CD4-positive, alpha-beta T cell treated with Interferon gamma for 1 hour (primary cell): Measurements from ENCODE around the gene HOXA3.

Experiments used
- DNase-seq: peaks from one replicate; pipeline ENCODE4 v3.0.0-alpha.2; 2020

HOXA3 gene

GRCh38 chr7:27154901-27155815 lies 2.8 kb upstream of the HOXA3 start:
- DNase-seq, result no peak

- DNase-seq, result no peak
Observed at GRCh38 chr7:27154369-27154768, 2.0 kb upstream of the HOXA3 start.

GRCh38 chr7:27153526-27153925 lies 1.1 kb upstream of the HOXA3 start:
- DNase-seq, result no peak

DNA sequence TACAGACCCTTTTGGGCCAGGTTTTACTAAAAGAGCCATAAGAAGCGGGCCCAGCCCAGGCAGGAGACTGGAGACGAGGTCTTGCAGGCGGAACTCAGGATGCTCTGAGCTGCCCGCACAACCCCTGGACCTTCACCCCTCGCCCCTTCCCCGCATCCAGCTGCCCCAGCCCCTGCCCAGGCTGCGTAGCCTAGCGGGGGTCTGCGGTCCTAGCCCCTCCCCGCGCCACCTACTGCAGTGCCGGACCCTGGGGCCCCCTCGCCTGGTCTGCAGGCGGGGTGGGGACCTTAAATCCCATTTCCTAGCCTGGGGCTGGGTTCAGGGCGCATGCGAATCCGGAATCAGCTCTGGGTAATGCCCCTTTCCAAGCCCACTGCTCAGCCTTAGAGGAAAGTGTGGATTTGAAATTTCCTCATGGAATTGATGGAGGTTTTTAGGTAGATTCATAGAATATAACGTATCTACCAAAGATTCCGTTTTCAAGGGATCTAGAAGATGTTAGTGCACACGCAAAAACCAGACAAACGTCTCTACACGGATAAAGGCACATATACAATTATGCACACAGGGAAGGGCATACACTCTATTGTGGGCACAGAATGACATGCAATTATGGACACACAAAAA lies 546 bp upstream of the HOXA3 start:
- DNase-seq, result no peak

GRCh38 chr7:27151341-27151930 lies 947 bp downstream of the HOXA3 start:
- no peak for DNase-seq

DNA sequence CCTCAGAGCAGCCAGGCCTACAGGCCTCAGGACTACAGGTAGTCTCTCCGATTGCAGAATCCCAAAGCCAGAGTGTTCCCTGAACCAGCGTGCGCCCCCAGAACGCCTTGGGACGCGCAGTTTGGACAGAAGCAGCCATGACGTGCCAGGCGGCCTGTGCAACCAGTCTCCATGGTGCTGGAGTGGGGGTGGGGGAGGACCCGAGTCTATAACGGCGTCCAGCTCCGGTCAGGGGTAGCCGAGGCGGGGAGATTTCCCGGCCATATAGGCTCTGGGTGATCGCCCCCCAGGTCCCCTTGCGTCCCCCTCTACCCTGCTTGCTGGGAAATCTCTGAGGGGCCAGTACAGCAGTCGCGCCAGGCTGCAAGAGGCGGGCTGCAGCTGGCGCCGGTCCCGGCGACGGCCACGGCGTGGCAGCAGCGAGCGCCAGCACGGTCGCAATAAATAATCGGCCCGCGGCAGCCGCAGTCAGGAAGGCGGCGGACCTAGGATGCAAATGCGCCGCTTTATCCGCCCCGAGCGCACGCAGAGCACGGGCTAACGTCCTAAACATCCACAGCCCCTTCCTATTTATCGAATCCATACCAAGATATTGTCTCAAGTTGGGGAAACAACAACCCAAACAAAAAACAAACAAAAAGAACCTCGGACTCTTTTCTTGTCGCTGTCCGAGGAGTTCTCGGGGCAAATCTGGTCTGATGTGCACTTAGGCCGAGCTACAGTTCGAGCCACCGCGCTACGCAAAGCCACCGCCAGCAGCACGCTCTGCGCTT lies 1.6 kb downstream of the HOXA3 start:
- peak; percentile 54 for DNase-seq

DNA sequence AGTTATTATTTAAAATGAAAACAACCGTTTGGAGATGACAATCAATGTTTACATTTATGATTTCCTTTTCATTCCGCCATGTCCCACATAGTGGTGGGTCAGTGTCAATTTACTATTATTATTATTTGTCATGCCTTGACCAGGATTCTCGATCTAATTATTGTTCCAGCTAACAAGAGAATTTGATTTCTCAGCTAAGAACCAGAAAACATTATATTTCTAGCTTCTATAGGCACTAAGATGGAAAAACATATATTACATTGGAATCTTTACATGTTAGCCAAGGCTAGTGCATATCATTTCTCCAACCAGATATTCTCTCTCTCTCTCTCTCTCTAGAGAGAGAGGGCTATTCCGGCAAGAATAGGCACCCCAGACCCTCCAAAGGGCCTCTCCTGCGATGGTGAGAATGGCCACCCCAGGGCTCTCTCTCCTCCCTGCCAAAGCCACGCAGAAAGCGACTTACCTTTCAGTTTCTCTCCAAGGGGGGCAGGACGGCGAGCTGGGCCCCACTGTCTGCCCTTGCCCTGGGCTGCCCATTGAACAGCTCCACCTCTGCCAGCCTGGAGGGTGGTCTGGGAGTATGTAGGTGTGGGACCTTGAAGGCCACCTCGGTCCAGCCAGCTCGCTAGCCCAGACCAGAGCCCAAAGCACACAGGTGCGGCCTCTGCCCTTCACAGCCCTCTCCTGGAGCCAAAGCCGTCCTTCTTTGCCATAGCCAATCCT lies 2.4 kb downstream of the HOXA3 start:
- DNase-seq, result no peak

- no peak for DNase-seq
Observed at GRCh38 chr7:27148756-27149641, 3.4 kb downstream of the HOXA3 start.

DNA sequence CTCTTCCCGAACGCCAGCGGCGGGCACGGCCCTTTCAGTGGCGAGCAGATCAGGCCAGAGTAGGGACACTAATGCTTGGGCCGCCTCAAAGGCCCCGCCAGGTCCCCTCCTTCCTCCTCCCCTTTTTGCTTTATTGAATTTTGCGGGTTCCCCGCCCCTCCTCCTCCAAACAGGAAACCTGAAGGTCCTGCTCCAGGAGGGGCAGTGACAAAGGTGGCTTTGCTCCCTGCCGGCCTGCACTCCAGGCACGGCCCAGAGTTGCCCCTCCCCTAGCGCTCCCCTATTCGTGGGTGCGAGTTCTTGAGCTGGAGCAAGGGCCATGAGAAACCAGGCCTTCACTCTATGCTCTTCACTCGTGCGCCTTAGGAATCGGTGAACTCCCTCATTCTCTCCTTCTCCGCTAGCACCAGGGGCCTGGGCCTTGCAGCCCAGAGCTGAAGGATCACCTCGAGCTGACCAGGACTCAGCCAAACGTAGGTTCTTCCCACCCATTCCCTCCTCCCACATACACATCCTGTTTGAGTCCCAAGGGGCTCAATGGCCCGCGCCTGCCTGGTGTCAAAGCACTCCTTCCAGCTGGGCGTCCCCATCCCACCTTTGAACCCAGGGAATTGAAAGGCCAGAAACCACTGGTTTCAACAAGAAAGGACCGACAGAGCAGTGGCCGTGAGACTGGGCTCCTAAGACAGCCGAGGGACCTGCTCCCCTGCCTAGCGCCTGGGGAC lies 4.2 kb downstream of the HOXA3 start:
- no peak for DNase-seq

GRCh38 chr7:27147199-27148030 lies 5.0 kb downstream of the HOXA3 start, which contains the start of gene HOXA6:
HOXA6 (minus strand) TSS chr7:27147774; CDS start chr7:27147749, 25 bp downstream.
- no peak for DNase-seq

DNA sequence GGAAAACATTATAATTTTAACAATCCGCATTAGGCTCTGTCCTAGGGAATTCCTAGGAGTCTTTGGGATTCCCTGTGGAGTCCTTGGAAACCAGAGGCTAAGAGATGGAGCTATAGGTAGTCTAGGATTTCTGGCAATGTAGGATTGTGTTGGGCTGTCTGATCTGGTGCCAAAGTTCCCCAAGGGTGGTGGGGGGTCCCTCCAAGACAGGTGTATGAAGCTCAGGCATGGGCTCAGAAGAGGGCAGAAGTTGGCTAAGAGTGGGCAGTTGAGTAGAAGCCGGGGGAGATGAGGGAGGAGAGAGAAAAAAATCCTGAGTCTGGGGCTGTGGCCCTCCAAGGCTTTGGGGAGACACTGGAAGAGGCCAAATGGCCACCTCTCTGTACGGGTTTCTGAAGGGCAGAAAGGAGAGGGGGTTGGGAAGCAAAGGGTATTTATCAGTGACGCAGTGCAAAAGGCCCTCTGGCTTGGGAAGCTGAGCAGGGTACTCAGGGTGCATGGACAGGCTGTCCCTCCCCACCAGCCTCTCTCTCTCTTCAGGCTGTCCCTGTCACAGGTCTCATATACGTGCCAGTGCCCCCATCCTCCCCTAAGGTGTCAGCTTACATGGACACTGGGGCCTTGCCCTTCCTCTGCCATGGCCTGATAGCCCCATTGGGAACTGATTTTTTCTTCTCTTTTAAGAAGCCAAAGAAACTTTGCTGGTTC lies 5.7 kb downstream of the HOXA3 start:
- DNase-seq, result no peak

DNA sequence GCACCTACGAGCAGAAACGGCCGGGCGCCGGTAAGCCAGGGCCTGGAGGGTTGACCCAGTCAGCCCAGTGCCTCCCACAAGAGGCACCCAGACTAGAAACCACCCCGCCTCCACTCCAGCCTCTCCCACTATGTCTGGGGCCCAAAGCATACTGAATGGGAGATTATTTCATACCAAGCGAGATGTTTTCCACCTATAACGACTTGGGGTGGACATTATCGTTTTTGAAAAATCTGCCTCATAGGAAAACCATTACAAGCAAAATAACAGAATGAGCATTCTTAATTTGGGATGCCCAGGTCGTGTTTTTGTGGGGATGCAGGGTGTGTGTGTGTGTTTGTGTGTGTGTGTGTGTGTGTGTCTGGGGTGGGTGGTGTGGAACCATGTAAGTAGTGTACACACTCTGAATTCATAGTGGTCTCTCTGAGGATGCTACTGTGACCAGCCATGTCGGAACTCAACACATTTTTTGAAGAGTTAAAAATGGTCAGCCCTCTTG lies 6.4 kb downstream of the HOXA3 start:
- no peak for DNase-seq

- no peak for DNase-seq
Observed at GRCh38 chr7:27145165-27145913, 7.0 kb downstream of the HOXA3 start.

DNA sequence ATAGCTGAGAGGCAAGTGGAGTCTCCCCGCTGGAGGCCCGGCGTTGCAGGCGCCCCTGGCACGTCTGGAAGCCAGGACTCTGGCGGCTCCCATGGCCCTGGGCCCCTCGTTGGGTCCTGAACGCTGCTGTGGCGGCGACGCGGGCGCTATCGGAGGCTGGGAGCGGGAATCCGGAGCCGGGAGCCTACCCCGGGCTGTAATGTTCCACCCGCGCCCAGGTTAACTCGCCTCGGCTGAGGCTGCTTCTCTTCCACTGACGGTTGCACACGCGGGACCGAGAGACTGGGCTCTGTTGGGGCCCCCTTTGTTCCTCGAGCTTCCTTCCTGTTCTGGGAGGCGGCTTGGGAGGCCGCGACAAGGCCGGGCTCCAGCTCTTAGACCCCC lies 7.6 kb downstream of the HOXA3 start:
- DNase-seq, result no peak

DNA sequence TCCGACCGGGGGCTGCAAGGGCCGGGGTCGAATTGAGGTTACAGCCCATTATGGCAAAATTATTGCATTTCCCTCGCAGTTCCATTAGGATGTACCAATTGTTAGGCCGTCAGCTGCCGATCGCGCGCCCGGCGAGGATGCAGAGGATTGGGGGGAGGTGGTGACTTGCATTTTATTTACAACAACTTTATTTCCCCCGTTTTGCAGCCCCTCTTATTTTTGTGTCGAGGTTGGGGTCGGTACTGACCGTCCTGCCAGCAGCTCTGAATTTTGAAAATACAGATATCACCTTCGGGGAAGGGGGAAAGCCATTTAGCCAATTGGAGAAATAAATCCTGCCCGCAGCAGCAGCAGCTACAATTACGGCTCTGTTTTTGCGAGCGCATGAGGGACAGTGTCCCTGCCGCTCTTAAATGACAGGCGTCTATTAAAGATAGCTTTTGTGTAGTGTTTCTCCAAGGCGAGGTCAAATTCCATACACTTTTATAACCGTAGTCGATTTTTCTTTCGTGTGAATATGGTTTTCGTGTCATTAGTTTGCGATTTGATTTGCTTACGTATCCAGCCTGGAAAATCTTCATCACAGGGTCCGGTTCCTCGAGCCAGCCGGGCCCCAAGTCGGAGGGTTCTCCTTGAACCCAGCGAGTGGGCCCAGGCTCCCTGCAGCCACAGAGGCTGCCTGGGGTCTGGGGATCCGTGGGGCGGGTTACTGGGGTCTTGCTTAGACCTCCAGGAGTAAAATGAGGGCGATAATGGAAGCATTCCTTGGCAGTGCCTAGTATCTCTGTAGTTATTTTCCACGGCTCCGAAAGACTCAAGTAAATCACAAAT lies 8.2 kb downstream of the HOXA3 start:
- no peak for DNase-seq

- peak; percentile 51 for DNase-seq
Observed at GRCh38 chr7:27143023-27143949, 9.1 kb downstream of the HOXA3 start, which contains the start of gene HOXA5. HOXA5 (minus strand) TSS chr7:27143681; CDS start chr7:27143607, 74 bp downstream.
